Hematopoietic multipotent progenitor cell treated with erythropoietin and hydrocortisone succinate and interleukin-3 and kit ligand, for 4 days (in vitro differentiated cells): ENCODE data around the gene TMEM271.

Experiments used
- DNase-seq: peaks from one replicate; pipeline ENCODE4 v3.0.0-alpha.2; 2015

Gene TMEM271

GRCh38 chr4:532588-533317 lies 43.3 kb downstream of the TMEM271 start:
- DNase-seq, result peak; percentile 21

- no peak for DNase-seq
Observed at GRCh38 chr4:531721-532565, 44.2 kb downstream of the TMEM271 start.

- no peak for DNase-seq
Observed at GRCh38 chr4:531076-531475, 45.0 kb downstream of the TMEM271 start.

GRCh38 chr4:530017-530781 lies 45.9 kb downstream of the TMEM271 start:
- no peak for DNase-seq

- DNase-seq, result no peak
Observed at GRCh38 chr4:529563-529962, 46.5 kb downstream of the TMEM271 start.

- DNase-seq, result no peak
Observed at GRCh38 chr4:528835-529234, 47.3 kb downstream of the TMEM271 start.

- DNase-seq, result no peak
Observed at GRCh38 chr4:528296-528695, 47.8 kb downstream of the TMEM271 start.

- DNase-seq, result no peak
Observed at GRCh38 chr4:526971-527460, 49.1 kb downstream of the TMEM271 start.

GRCh38 chr4:526189-526909 lies 49.7 kb downstream of the TMEM271 start:
- DNase-seq, result no peak

- DNase-seq, result no peak
Observed at GRCh38 chr4:525660-526059, 50.4 kb downstream of the TMEM271 start.

GRCh38 chr4:524196-524595 lies 51.9 kb downstream of the TMEM271 start:
- DNase-seq, result no peak
